ENCODE data around the gene ZFP3. TPM values are rescaled to one million over a fixed set of nuclear protein-coding genes. Genes with fewer than 3 reads are reported as not detected.

Gene ZFP3
- total and polyA plus RNA-seq, 2 experiments from 2014 or later, result 0.55 to 1.6 TPM

DNA sequence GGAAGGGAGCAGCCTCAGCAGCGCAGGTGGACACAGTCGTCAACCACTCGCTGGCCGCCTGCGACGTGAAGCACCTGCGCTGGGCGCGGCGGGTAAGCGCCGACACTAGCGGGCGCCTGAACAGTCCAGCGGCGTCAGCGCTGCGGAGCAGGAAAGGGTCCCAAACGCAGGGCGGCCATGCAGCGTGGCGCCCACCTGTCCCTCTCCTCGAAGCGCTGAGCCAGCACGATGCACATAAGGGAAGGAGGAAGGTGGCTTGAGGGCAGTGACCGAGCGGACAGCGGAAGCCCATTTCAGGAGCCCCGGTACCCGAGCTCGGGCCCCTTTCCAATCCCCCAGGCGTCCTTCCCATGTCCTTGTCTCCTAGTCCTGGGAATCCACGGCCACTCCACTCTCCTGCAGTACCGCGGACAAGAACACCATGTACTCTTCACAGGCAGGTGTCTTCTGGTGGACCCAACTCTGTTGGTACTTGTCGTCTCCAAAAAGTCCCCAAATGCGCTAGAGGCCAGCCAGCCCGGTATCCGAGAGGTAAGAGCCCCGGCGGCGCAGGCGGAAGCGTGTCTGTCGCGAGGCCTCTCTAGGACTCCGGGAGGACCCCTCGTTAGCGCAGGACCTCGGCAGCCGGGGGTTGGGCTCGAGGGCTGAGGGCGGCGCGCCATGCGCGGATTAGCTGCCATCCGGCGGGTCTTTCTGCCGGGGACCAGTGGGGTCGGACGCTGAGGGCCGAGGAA lies 19.0 kb downstream of the ZFP3 start:
- Histone ChIP-seq H3F3A (replicated peaks; ENCODE audit: low read depth) (0 out of 2 replicates have a peak, but pooled peaks cover 2% of the 10 kb centered on the region), H4K20me1 (replicated peaks; ENCODE audit: insufficient read depth) (no peaks in the 10 kb centered on the region; the same call in 1 of the 2 replicates), H3K27ac (ENCODE audit: low read depth) (peak overlapping the region; percentile 66; the same call in 1 of the 2 replicates), H3K9me2 (ENCODE audit: insufficient read depth) (no peaks in the 10 kb centered on the region), H3K27me3 (ENCODE audit: insufficient read depth) (peaks cover 17% of the 10 kb centered on the region), H3K79me2 (replicated peaks; ENCODE audit: insufficient read depth) (no peaks in the 10 kb centered on the region), H2AFZ (peak overlapping the region; percentile 99), H3K4me3 (peak overlapping the region; percentile 84), H3K4me1 (ENCODE audit: insufficient read depth) (no peaks in the 10 kb centered on the region), H3K36me3 (ENCODE audit: insufficient read depth) (peaks cover 18% of the 10 kb centered on the region), H3K4me2 (peak overlapping the region; percentile 91)
- peak; percentile 95 for ATAC-seq
- peaks cover 16% of the 10 kb centered on the region for H3K27me3 Mint-ChIP-seq (ENCODE audit: insufficient read depth, low read depth, poor library complexity)
- H3K4me3 Mint-ChIP-seq, result peak overlapping the region; percentile 88
- peaks cover 68% of the 10 kb centered on the region for H3K9me3 Mint-ChIP-seq
- H3K4me1 Mint-ChIP-seq, result 0 out of 3 replicates have a peak, but pooled peaks cover 3% of the 10 kb centered on the region
- peak; percentile 98 for DNase-seq (ENCODE audit: low spot score)
- TF ChIP-seq ZNF331 (CRISPR knock-in tag; IDR thresholded peaks at IDR 0.05; ENCODE audit: low read depth), result no peak
- TF ChIP-seq, protein P1, sequence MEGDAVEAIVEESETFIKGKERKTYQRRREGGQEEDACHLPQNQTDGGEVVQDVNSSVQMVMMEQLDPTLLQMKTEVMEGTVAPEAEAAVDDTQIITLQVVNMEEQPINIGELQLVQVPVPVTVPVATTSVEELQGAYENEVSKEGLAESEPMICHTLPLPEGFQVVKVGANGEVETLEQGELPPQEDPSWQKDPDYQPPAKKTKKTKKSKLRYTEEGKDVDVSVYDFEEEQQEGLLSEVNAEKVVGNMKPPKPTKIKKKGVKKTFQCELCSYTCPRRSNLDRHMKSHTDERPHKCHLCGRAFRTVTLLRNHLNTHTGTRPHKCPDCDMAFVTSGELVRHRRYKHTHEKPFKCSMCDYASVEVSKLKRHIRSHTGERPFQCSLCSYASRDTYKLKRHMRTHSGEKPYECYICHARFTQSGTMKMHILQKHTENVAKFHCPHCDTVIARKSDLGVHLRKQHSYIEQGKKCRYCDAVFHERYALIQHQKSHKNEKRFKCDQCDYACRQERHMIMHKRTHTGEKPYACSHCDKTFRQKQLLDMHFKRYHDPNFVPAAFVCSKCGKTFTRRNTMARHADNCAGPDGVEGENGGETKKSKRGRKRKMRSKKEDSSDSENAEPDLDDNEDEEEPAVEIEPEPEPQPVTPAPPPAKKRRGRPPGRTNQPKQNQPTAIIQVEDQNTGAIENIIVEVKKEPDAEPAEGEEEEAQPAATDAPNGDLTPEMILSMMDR (conservative IDR thresholded peaks at IDR 0.05; ENCODE audit: low read depth in 2 of 2), result peak in 1 of 2 experiments; percentile 31; a peak in 1 of 4 replicates
- TF ChIP-seq CREB1 (CRISPR knock-in tag; IDR thresholded peaks at IDR 0.05; ENCODE audit: low read depth), result peak; percentile 58
- TF ChIP-seq, protein P2, sequence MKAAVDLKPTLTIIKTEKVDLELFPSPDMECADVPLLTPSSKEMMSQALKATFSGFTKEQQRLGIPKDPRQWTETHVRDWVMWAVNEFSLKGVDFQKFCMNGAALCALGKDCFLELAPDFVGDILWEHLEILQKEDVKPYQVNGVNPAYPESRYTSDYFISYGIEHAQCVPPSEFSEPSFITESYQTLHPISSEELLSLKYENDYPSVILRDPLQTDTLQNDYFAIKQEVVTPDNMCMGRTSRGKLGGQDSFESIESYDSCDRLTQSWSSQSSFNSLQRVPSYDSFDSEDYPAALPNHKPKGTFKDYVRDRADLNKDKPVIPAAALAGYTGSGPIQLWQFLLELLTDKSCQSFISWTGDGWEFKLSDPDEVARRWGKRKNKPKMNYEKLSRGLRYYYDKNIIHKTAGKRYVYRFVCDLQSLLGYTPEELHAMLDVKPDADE (IDR thresholded peaks at IDR 0.05), result peak; percentile 44; the same call in 1 of the 2 replicates
- peak; percentile 78 for TF ChIP-seq POLR2AphosphoS5 (IDR thresholded peaks at IDR 0.05; ENCODE audit: low read depth)
- TF ChIP-seq STAT1 (IDR thresholded peaks at IDR 0.05; ENCODE audit: unreplicated experiment), result no peak
- H3K36me3 Mint-ChIP-seq (ENCODE audit: low read depth), result peaks cover 35% of the 10 kb centered on the region
- peak overlapping the region; percentile 86; the same call in 1 of the 2 replicates for H3K27ac Mint-ChIP-seq

DNA sequence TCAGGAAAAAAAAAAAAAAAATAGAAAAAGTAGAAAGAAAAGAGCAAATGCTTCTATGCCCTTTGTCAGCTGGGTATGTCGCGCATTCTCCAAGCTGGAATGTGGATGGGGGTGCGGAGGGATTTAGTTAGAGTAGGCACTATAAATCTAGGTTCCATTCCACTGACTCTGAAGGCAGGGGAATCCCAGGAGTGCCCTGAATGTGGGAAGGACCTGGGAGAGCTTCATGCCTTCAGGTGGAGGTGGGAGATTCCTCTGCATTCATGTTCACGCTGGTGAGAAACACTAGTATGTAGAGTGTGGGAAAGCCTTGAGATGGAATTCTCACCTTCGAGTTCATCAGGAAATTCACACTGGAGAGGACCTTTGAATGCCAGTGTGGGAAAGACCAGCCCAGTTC lies 21.0 kb downstream of the ZFP3 start:
- 0 out of 2 replicates have a peak, but pooled peaks cover 6% of the 10 kb centered on the region for H3F3A ChIP-seq (replicated peaks; ENCODE audit: low read depth)
- Mint-ChIP-seq H3K27me3 (ENCODE audit: insufficient read depth, low read depth, poor library complexity) (peaks cover 23% of the 10 kb centered on the region), H3K9me3 (peaks cover 63% of the 10 kb centered on the region), H3K4me1 (0 out of 3 replicates have a peak, but pooled peaks cover 3% of the 10 kb centered on the region), H3K27ac (no peak overlapping the region), H3K4me3 (no peak overlapping the region), H3K36me3 (ENCODE audit: low read depth) (peaks cover 37% of the 10 kb centered on the region)
- peaks cover 17% of the 10 kb centered on the region for H3K27me3 ChIP-seq (ENCODE audit: insufficient read depth)
- H2AFZ ChIP-seq, result no peak overlapping the region
- H3K27ac ChIP-seq (ENCODE audit: low read depth), result no peak overlapping the region
- DNase-seq (ENCODE audit: low spot score), result peak; percentile 36
- H3K4me1 ChIP-seq (ENCODE audit: insufficient read depth), result no peaks in the 10 kb centered on the region
- ATAC-seq, result no peak
- TF ChIP-seq ZNF331 (CRISPR knock-in tag; IDR thresholded peaks at IDR 0.05; ENCODE audit: low read depth) (no peak), ZNF114 (CRISPR knock-in tag; IDR thresholded peaks at IDR 0.05) (no peak), EZH2phosphoT487 (IDR thresholded peaks at IDR 0.05; ENCODE audit: unreplicated experiment) (no peak)
- no peaks in the 10 kb centered on the region for H3K79me2 ChIP-seq (replicated peaks; ENCODE audit: insufficient read depth)
- H3K4me3 ChIP-seq, result no peak overlapping the region
- no peaks in the 10 kb centered on the region; the same call in 1 of the 2 replicates for H4K20me1 ChIP-seq (replicated peaks; ENCODE audit: insufficient read depth)
- H3K36me3 ChIP-seq (ENCODE audit: insufficient read depth), result no peaks in the 10 kb centered on the region
- H3K4me2 ChIP-seq, result no peak overlapping the region
- H3K9me2 ChIP-seq (ENCODE audit: insufficient read depth), result no peaks in the 10 kb centered on the region

All from GM23338 (cell line).